H1 (cell line): ENCODE measurements around the gene TBR1. TPM values are rescaled to one million over a fixed set of nuclear protein-coding genes. Genes with fewer than 3 reads are reported as not detected.

Experiments used
- CBX8 ChIP-seq: fragments of 300-800, 300-1000 bp; sonication (generic); IDR thresholded peaks from 2 replicates; pipeline ENCODE4 v1.7.1; 2016; ENCODE audit warnings: low read depth, low read length, borderline replicate concordance
- CHD7 ChIP-seq: fragments of 300-600 bp; sonication (generic); IDR thresholded peaks from 2 replicates; pipeline ENCODE4 v1.7.1; 2012; ENCODE audit warnings: low read length, moderate library complexity, mild to moderate bottlenecking, inconsistent platforms; ENCODE audit not compliant: insufficient replicate concordance
- EGR1 ChIP-seq: IDR thresholded peaks from 2 replicates; pipeline ENCODE4 v1.6.1; 2011; ENCODE audit warnings: low read depth, low read length, borderline replicate concordance
- SUZ12 ChIP-seq: fragments of 200-600 bp; sonication (generic); IDR thresholded peaks from 2 replicates; pipeline ENCODE4 v1.6.1; 2012; ENCODE audit warnings: mild to moderate bottlenecking, inconsistent platforms, low read length, moderate library complexity, mixed read lengths
- YY1 ChIP-seq: IDR thresholded peaks from 2 replicates; pipeline ENCODE4 v1.6.1; 2011; ENCODE audit warnings: low read depth, mild to moderate bottlenecking, low read length
- ZNF274 ChIP-seq: IDR thresholded peaks from 2 replicates; pipeline ENCODE4 v1.7.0; 2012; ENCODE audit warnings: low read length, borderline replicate concordance; ENCODE audit errors: extremely low read depth
- polyA plus RNA-seq, 7 experiments: library from polyadenylated mRNA; depleted of rRNA in 3 of 7; stranded (reverse) in 5 of 7; unstranded in 2 of 7; fragments of >200 nt in 5 of 7; fragments of 200-250 nt in 2 of 7; gene quantifications; 1 replicate in 5 of 7; 2 replicates in 1 of 7; 4 replicates in 1 of 7; pipeline versions ENCODE4 v1.2.1 to v1.2.3, GENCODE V29; 2011 to 2013; ENCODE audit warnings: missing spikeins in 2 of 7, mixed read lengths in 2 of 7
- total RNA-seq: library from RNA; stranded (reverse); fragmentation: NEBNext Ultra II Directional; extraction: Animal tissue kit (Norgen Biotek cat#: 25700); gene quantifications from 2 replicates; pipeline ENCODE4 v1.2.1, GENCODE V29; 2021

The TBR1 gene
- total and polyA plus RNA-seq, 2 of the 8 experiments (the other 6 are each of a cell fraction or from before 2014, with no cell fraction given), result not detected

- peak; percentile 36 for TF ChIP-seq CHD7
- TF ChIP-seq YY1, result no peak
- peak; percentile 48; the same call in 1 of the 2 replicates for TF ChIP-seq CBX8
- TF ChIP-seq EGR1, result no peak
- peak; percentile 31 for TF ChIP-seq SUZ12
- no peak for TF ChIP-seq ZNF274
These were observed 1.6 kb downstream of the TBR1 start (continued) for GRCh38 chr2:161417438-161418274.
